NCI-H748 treated with DMSO at 0.1 percent for 48 hours (cell line): ENCODE data around the gene KAT6B.

Source experiments
- DNase-seq: peaks from one replicate; lab custom pipeline; 2025; lab: John Stamatoyannopoulos, UW

Gene KAT6B

GRCh38 chr10:74921744-74922143 is 95.3 kb downstream of the KAT6B start:
- DNase-seq = no peak

- no peak for DNase-seq
These were observed 96.5 kb downstream of the KAT6B start for GRCh38 chr10:74922921-74923320.

GRCh38 chr10:74923556-74923955 is 97.2 kb downstream of the KAT6B start:
- no peak for DNase-seq

- DNase-seq = no peak
These were observed 98.0 kb downstream of the KAT6B start for GRCh38 chr10:74924251-74924963.

- no peak for DNase-seq
These were observed 98.9 kb downstream of the KAT6B start for GRCh38 chr10:74925291-74925690.

- no peak for DNase-seq
These were observed 99.3 kb downstream of the KAT6B start for GRCh38 chr10:74925708-74926107.

GRCh38 chr10:74926791-74927585 is 100.6 kb downstream of the KAT6B start:
- DNase-seq = no peak

GRCh38 chr10:74927701-74928100 is 101.3 kb downstream of the KAT6B start:
- no peak for DNase-seq

- no peak for DNase-seq
These were observed 102.4 kb downstream of the KAT6B start for GRCh38 chr10:74928742-74929191.

- no peak for DNase-seq
These were observed 102.8 kb downstream of the KAT6B start for GRCh38 chr10:74929197-74929596.

GRCh38 chr10:74930965-74931364 is 104.6 kb downstream of the KAT6B start:
- DNase-seq = no peak

GRCh38 chr10:74932648-74933047 is 106.2 kb downstream of the KAT6B start:
- no peak for DNase-seq

GRCh38 chr10:74934100-74934812 is 107.9 kb downstream of the KAT6B start:
- DNase-seq = no peak

- DNase-seq = no peak
These were observed 110.3 kb downstream of the KAT6B start for GRCh38 chr10:74936577-74937265.

- no peak for DNase-seq
These were observed 111.0 kb downstream of the KAT6B start for GRCh38 chr10:74937266-74937856.

GRCh38 chr10:74944205-74944604 is 117.8 kb downstream of the KAT6B start:
- DNase-seq = no peak

GRCh38 chr10:74947781-74948401 is 121.5 kb downstream of the KAT6B start:
- peak; percentile 78 for DNase-seq

- DNase-seq = no peak
These were observed 122.8 kb downstream of the KAT6B start for GRCh38 chr10:74949034-74949832.

- no peak for DNase-seq
These were observed 123.7 kb downstream of the KAT6B start for GRCh38 chr10:74949843-74950765.
